ENCODE measurements around the gene KLK1. TPM values are rescaled to one million over a fixed set of nuclear protein-coding genes. Genes with fewer than 3 reads are reported as not detected.

KLK1 gene
- total RNA-seq, 1 experiment from 2014 or later = not detected

GRCh38 chr19:50861496-50862286 lies 38.1 kb upstream of the KLK1 start:
- Mint-ChIP-seq H3K9me3 (ENCODE audit: low read depth, unreplicated experiment) (no peaks in the 10 kb centered on the region), H3K27ac (ENCODE audit: unreplicated experiment) (no peak overlapping the region), H3K27me3 (ENCODE audit: unreplicated experiment) (no peaks in the 10 kb centered on the region), H3K36me3 (ENCODE audit: insufficient read depth, unreplicated experiment) (no peaks in the 10 kb centered on the region), H3K4me3 (ENCODE audit: low read depth, unreplicated experiment) (no peak overlapping the region), H3K4me1 (ENCODE audit: low read depth, unreplicated experiment) (no peaks in the 10 kb centered on the region)
- DNase-seq = no peak
- CTCF ChIA-PET = no interaction called here
- intact Hi-C loops (cut with micrococcal nuclease; ENCODE audit: unreplicated experiment) = no loop called here
- BruUV-seq (replicated peaks) = no TSS peak
- no peak for TF ChIP-seq CTCF (IDR thresholded peaks at IDR 0.05; ENCODE audit: unreplicated experiment)

GRCh38 chr19:50861010-50861409 lies 37.4 kb upstream of the KLK1 start:
- Mint-ChIP-seq H3K4me1 (ENCODE audit: low read depth, unreplicated experiment) (no peaks in the 10 kb centered on the region), H3K27me3 (ENCODE audit: unreplicated experiment) (no peaks in the 10 kb centered on the region), H3K36me3 (ENCODE audit: insufficient read depth, unreplicated experiment) (no peaks in the 10 kb centered on the region), H3K9me3 (ENCODE audit: low read depth, unreplicated experiment) (no peaks in the 10 kb centered on the region), H3K4me3 (ENCODE audit: low read depth, unreplicated experiment) (no peak overlapping the region), H3K27ac (ENCODE audit: unreplicated experiment) (no peak overlapping the region)
- intact Hi-C loops (cut with micrococcal nuclease; ENCODE audit: unreplicated experiment) = no loop called here
- no peak for DNase-seq
- TF ChIP-seq CTCF (IDR thresholded peaks at IDR 0.05; ENCODE audit: unreplicated experiment) = no peak
- BruUV-seq (replicated peaks) = no TSS peak
- CTCF ChIA-PET = no interaction called here

GRCh38 chr19:50859849-50860248 lies 36.3 kb upstream of the KLK1 start:
- no TSS peak for BruUV-seq (replicated peaks)
- Mint-ChIP-seq H3K4me3 (ENCODE audit: low read depth, unreplicated experiment) (no peak overlapping the region), H3K36me3 (ENCODE audit: insufficient read depth, unreplicated experiment) (no peaks in the 10 kb centered on the region), H3K27ac (ENCODE audit: unreplicated experiment) (no peak overlapping the region), H3K4me1 (ENCODE audit: low read depth, unreplicated experiment) (no peaks in the 10 kb centered on the region), H3K9me3 (ENCODE audit: low read depth, unreplicated experiment) (no peaks in the 10 kb centered on the region), H3K27me3 (ENCODE audit: unreplicated experiment) (no peaks in the 10 kb centered on the region)
- TF ChIP-seq CTCF (IDR thresholded peaks at IDR 0.05; ENCODE audit: unreplicated experiment) = no peak
- DNase-seq = no peak
- CTCF ChIA-PET = no interaction called here
- intact Hi-C loops (cut with micrococcal nuclease; ENCODE audit: unreplicated experiment) = no loop called here

- Mint-ChIP-seq H3K4me3 (ENCODE audit: low read depth, unreplicated experiment) (no peak overlapping the region), H3K27me3 (ENCODE audit: unreplicated experiment) (no peaks in the 10 kb centered on the region), H3K4me1 (ENCODE audit: low read depth, unreplicated experiment) (no peaks in the 10 kb centered on the region), H3K9me3 (ENCODE audit: low read depth, unreplicated experiment) (no peaks in the 10 kb centered on the region), H3K27ac (ENCODE audit: unreplicated experiment) (no peak overlapping the region), H3K36me3 (ENCODE audit: insufficient read depth, unreplicated experiment) (no peaks in the 10 kb centered on the region)
- DNase-seq = no peak
- intact Hi-C loops (cut with micrococcal nuclease; ENCODE audit: unreplicated experiment) = no loop called here
- BruUV-seq (replicated peaks) = no TSS peak
- CTCF ChIA-PET = no interaction called here
- TF ChIP-seq CTCF (IDR thresholded peaks at IDR 0.05; ENCODE audit: unreplicated experiment) = no peak
These were observed 35.3 kb upstream of the KLK1 start for GRCh38 chr19:50858886-50859285.

All from Calu3 (cell line).